Mesenchymal stem cell (in vitro differentiated cells and primary cell): ENCODE measurements around the gene NFS1.
A peak's percentile ranks its signal among the peaks of the same experiment; 100 is the strongest.

Experiments
- DNase-seq: peaks from one replicate; pipeline ENCODE4 v3.0.0-alpha.2; 2013
- H2AFZ ChIP-seq: one replicate; pipeline ENCODE4 v1.6.1; 2013; ENCODE audit warnings: low read depth, mild to moderate bottlenecking, control low read depth, inconsistent platforms, low read length, moderate library complexity
- H2AK5ac ChIP-seq: 2 replicates; pipeline ENCODE4 v1.6.1; 2013; ENCODE audit warnings: low read length, moderate library complexity, mild to moderate bottlenecking, inconsistent platforms; ENCODE audit not compliant: severe bottlenecking
- H2BK120ac ChIP-seq: one replicate; pipeline ENCODE4 v1.6.1; 2013; ENCODE audit warnings: low read depth, mild to moderate bottlenecking, inconsistent platforms, low read length, moderate library complexity
- H2BK12ac ChIP-seq, 2 experiments: one replicate each; pipeline ENCODE4 v1.6.1; 2013; ENCODE audit warnings: inconsistent platforms in 2 of 2, low read length in 2 of 2, mild to moderate bottlenecking in 2 of 2, moderate library complexity in 2 of 2, control low read depth in 1 of 2
- H2BK15ac ChIP-seq: one replicate; pipeline ENCODE4 v1.6.1; 2013; ENCODE audit warnings: mild to moderate bottlenecking, low read depth, inconsistent platforms; ENCODE audit not compliant: poor library complexity, severe bottlenecking
- H2BK5ac ChIP-seq: 2 replicates; pipeline ENCODE4 v1.6.1; 2013; ENCODE audit warnings: low read depth, mild to moderate bottlenecking, low read length, control low read depth, inconsistent platforms; ENCODE audit not compliant: poor library complexity, severe bottlenecking
- H3K14ac ChIP-seq, 2 experiments: one replicate each; pipeline ENCODE4 v1.6.1; 2013; ENCODE audit warnings: inconsistent platforms in 2 of 2, low read length in 2 of 2, control low read depth in 1 of 2, mild to moderate bottlenecking in 1 of 2, moderate library complexity in 1 of 2
- H3K18ac ChIP-seq, 2 experiments: one replicate each; pipeline ENCODE4 v1.6.1; 2013; ENCODE audit warnings: inconsistent platforms in 2 of 2, low read length in 2 of 2, control low read depth in 1 of 2, low read depth in 1 of 2, mild to moderate bottlenecking in 1 of 2
- H3K23ac ChIP-seq, 2 experiments: one replicate each; pipeline ENCODE4 v1.6.1; 2013; ENCODE audit warnings: inconsistent platforms in 2 of 2, low read length in 2 of 2, mild to moderate bottlenecking in 2 of 2, moderate library complexity in 2 of 2, control low read depth in 1 of 2
- H3K27ac ChIP-seq: 2 replicates; pipeline ENCODE4 v1.5.1; 2013; ENCODE audit warnings: mild to moderate bottlenecking, moderate library complexity, low read length, control low read depth, inconsistent platforms; ENCODE audit not compliant: poor library complexity, severe bottlenecking
- H3K27me3 ChIP-seq, 2 experiments: 2 replicates each; pipeline versions ENCODE4 v1.6.1 to v1.7.0; 2013; ENCODE audit warnings: low read length in 2 of 2, mild to moderate bottlenecking in 2 of 2, moderate library complexity in 2 of 2, control low read depth in 1 of 2, inconsistent platforms in 1 of 2; ENCODE audit not compliant: control insufficient read depth in 1 of 2, insufficient read depth in 1 of 2
- H3K36me3 ChIP-seq, 2 experiments: 2 replicates each; pipeline versions ENCODE4 v1.6.1 to v1.7.0; 2013; ENCODE audit warnings: low read length in 2 of 2, control low read depth in 1 of 2, inconsistent platforms in 1 of 2, low read depth in 1 of 2, mild to moderate bottlenecking in 1 of 2; ENCODE audit not compliant: insufficient read depth in 2 of 2, control insufficient read depth in 1 of 2
- H3K4ac ChIP-seq, 2 experiments: one replicate each; pipeline ENCODE4 v1.6.1; 2013; ENCODE audit warnings: inconsistent platforms in 2 of 2, low read length in 2 of 2, mild to moderate bottlenecking in 2 of 2, moderate library complexity in 2 of 2, control low read depth in 1 of 2, low read depth in 1 of 2
- H3K4me1 ChIP-seq: 2 replicates; pipeline ENCODE4 v1.6.1; 2013; ENCODE audit warnings: low read depth, low read length, control low read depth; ENCODE audit not compliant: control insufficient read depth, insufficient read depth
- H3K4me2 ChIP-seq: 2 replicates; pipeline ENCODE4 v1.6.1; 2013; ENCODE audit warnings: low read length, mild to moderate bottlenecking, inconsistent platforms; ENCODE audit not compliant: poor library complexity, severe bottlenecking
- H3K4me3 ChIP-seq, 2 experiments: 2 replicates each; pipeline versions ENCODE4 v1.5.1 to v1.7.0; 2013; ENCODE audit warnings: low read length in 2 of 2, mild to moderate bottlenecking in 2 of 2, control low read depth in 1 of 2, low read depth in 1 of 2; ENCODE audit not compliant: insufficient read depth in 1 of 2
- H3K79me1 ChIP-seq: replicated peaks from 2 replicates; pipeline ENCODE4 v1.6.1; 2013; ENCODE audit warnings: mild to moderate bottlenecking, control low read depth, low read length, inconsistent platforms; ENCODE audit not compliant: poor library complexity, severe bottlenecking
- H3K9ac ChIP-seq: 2 replicates; pipeline ENCODE4 v1.7.0; 2013; ENCODE audit warnings: mild to moderate bottlenecking, low read length, moderate library complexity
- H3K9me3 ChIP-seq: 2 replicates; pipeline ENCODE4 v1.7.0; 2013; ENCODE audit warnings: mild to moderate bottlenecking, low read length; ENCODE audit not compliant: control insufficient read depth
- H4K8ac ChIP-seq: one replicate; pipeline ENCODE4 v1.6.1; 2013; ENCODE audit warnings: inconsistent platforms, mild to moderate bottlenecking, low read length, moderate library complexity
- H4K91ac ChIP-seq: one replicate; pipeline ENCODE4 v1.6.1; 2013; ENCODE audit warnings: mild to moderate bottlenecking, low read length, inconsistent platforms
- WGBS: methylation state at CpG from one replicate; pipeline ENCODE4 v1.1.7; 2013; ENCODE audit warnings: mixed read lengths; 5-methylcytosine and 5-hydroxymethylcytosine counted together

Gene NFS1

DNA sequence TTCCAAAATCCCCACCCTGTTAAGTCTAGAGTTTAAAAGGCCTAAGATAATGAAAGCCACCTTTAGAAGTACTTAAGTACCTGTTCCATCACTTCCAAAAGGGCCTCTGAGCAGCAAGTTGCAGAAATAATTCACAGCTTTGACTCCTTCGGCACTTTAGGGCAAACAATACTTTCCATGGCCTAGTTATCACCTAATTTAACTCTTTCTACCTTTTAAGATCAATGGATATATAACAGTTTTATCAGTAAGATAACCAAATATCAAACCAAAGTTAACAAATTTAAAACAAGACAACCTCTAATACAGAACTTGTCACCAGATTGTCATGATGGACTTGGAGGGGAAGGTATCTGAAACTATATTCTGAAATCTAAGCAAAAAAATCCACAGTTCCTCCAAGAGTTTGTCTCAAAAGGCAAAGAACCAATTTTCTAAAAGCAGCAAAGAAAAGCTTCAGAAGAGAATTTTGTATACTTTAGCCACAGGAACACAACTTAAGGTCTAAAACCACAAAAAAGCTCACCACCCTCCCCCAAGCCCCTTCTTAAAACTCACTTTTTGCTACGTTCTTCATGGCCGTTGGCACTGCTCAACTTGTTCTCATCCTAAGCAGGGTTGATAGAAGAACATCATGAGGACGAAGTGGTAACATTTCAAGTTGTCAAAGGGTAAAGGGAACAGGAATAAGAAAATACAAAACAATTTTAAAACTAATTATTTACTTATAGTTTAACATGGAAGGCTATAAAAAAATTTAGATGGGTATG, 39.4 kb upstream of the NFS1 start:
- Histone ChIP-seq H2AFZ (no peak overlapping the region), H3K36me3 (peaks cover 21 to 69% of the 10 kb centered on the region in 2 experiments), H3K14ac (no peak overlapping the region), H3K4ac (no peak overlapping the region), H2BK5ac (no peak overlapping the region), H3K9ac (peak overlapping the region; percentile 100), H3K4me1 (peaks cover 8% of the 10 kb centered on the region), H2BK120ac (no peak overlapping the region), H3K18ac (no peak overlapping the region), H2BK12ac (no peak overlapping the region), H3K79me1 (no peaks in the 10 kb centered on the region), H3K4me3 (peak overlapping the region in 1 of 2 experiments; percentile 86), H3K9me3 (no peaks in the 10 kb centered on the region), H3K27ac (no peak overlapping the region), H2AK5ac (no peak overlapping the region), H2BK15ac (no peak overlapping the region), H3K4me2 (no peak overlapping the region), H4K91ac (no peak overlapping the region), H3K23ac (peak overlapping the region in 1 of 2 experiments; percentile 64), H3K27me3 (no peaks in the 10 kb centered on the region), H4K8ac (no peak overlapping the region)
- DNase-seq = no peak
- WGBS = 100% methylated on average over 2 of the region's 4 CpGs

DNA sequence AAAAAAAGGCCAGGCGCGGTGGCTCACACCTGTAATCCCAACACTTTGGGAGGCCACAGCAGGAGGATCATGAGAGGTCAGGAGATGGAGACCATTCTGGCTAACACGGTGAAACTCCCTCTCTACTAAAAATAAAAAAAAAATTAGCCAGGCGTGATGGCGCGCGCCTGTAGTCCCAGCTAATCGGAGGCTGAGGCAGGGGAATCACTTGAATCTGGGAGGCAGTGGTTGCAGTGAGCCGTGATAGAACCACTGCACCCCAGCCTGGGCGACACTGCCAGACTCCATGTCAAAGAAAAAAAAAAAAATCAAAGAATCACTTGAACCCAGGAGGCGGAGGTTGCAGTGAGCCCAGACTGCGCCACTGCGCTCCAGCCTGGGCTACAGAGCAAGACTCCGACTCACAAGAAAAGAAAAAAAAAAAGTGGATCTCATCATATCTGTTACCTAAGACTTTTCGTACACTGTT, 38.7 kb upstream of the NFS1 start:
- H3K9ac ChIP-seq = peak overlapping the region; percentile 100
- no peak overlapping the region for H2BK12ac ChIP-seq
- H2BK5ac ChIP-seq = no peak overlapping the region
- H3K18ac ChIP-seq = no peak overlapping the region
- no peak overlapping the region for H3K4ac ChIP-seq
- H4K8ac ChIP-seq = no peak overlapping the region
- H2BK15ac ChIP-seq = no peak overlapping the region
- H3K23ac ChIP-seq = no peak overlapping the region
- peaks cover 26 to 76% of the 10 kb centered on the region in 2 experiments for H3K36me3 ChIP-seq
- H4K91ac ChIP-seq = no peak overlapping the region
- no peak overlapping the region for H2BK120ac ChIP-seq
- no peak overlapping the region for H3K4me2 ChIP-seq
- H3K4me3 ChIP-seq = peak overlapping the region in 1 of 2 experiments; percentile 86
- H2AK5ac ChIP-seq = no peak overlapping the region
- 95% methylated on average over 13 of the region's 15 CpGs for WGBS
- no peaks in the 10 kb centered on the region for H3K9me3 ChIP-seq
- no peak overlapping the region for H3K27ac ChIP-seq
- no peak overlapping the region for H3K14ac ChIP-seq
- no peaks in the 10 kb centered on the region for H3K27me3 ChIP-seq
- peaks cover 8% of the 10 kb centered on the region for H3K4me1 ChIP-seq
- no peak overlapping the region for H2AFZ ChIP-seq
- DNase-seq = no peak
- no peaks in the 10 kb centered on the region for H3K79me1 ChIP-seq

- Histone ChIP-seq H3K18ac (no peak overlapping the region), H4K91ac (no peak overlapping the region), H2AK5ac (no peak overlapping the region), H3K27me3 (no peaks in the 10 kb centered on the region), H3K79me1 (no peaks in the 10 kb centered on the region), H2BK5ac (no peak overlapping the region), H3K4me3 (peak overlapping the region in 1 of 2 experiments; percentile 42), H3K4ac (no peak overlapping the region), H2BK15ac (no peak overlapping the region), H2BK120ac (no peak overlapping the region), H3K23ac (no peak overlapping the region), H3K27ac (no peak overlapping the region), H2AFZ (no peak overlapping the region), H3K14ac (no peak overlapping the region), H3K36me3 (peaks cover 31 to 96% of the 10 kb centered on the region in 2 experiments), H3K4me1 (peaks cover 9% of the 10 kb centered on the region), H4K8ac (no peak overlapping the region), H3K4me2 (no peak overlapping the region), H3K9ac (peak overlapping the region; percentile 70), H2BK12ac (no peak overlapping the region), H3K9me3 (no peaks in the 10 kb centered on the region)
- WGBS = 97% methylated on average over 5 of the region's 7 CpGs
- DNase-seq = no peak
These were observed 36.8 kb upstream of the NFS1 start for GRCh38 chr20:35735826-35736470.
